ENCODE data around the gene GTF2H4. TPM values are rescaled to one million over a fixed set of nuclear protein-coding genes. Genes with fewer than 3 reads are reported as not detected.

Gene GTF2H4
- total and polyA plus RNA-seq, 7 donors, result 7.7 to 28.5 (median 12.6) TPM

DNA sequence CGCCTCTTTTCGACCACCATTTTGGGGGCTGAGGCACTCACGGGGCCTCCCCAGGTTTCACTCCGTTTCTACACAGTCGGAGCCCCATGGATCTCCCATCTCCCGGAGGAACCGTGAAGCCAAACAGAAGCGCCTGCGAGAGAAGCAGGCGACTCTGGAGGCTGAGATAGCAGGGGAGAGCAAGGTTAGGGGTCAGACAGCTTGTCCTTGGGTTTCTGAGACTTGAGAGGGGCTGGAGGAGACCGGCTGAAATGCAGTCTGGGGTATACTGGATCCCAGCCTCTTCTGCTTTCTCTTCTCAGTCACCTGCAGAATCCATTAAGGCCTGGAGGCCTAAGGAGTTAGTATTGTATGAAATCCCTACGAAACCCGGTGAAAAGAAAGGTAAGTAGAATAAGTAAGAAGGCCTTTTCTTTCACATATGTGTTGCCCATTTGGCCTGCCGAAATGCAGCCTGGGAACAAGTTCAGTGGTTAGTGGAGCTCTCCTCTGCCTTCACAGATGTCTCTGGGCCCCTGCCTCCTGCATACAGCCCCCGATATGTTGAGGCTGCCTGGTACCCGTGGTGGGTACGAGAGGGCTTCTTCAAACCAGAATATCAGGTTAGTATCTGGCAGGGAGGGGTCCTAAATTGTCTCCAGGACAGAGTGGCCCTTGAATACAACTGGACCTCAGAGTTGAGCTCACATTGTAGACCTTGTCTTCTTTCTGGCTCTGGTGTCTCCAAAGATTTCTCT, 7.0 kb downstream of the GTF2H4 start:
- Histone ChIP-seq H3K27me3 (no peaks in the 10 kb centered on the region), H3K4me3 (peak overlapping the region; percentile 46 to 65 (median 56)), H3K9me3 (no peaks in the 10 kb centered on the region), H3K4me1 (peaks cover 0 to 25% (median 21%) of the 10 kb centered on the region in 4 donors), H3K36me3 (peaks cover 7 to 59% (median 23%) of the 10 kb centered on the region in 4 donors), H3K27ac (peak overlapping the region; percentile 91 to 95 (median 92))
- intact Hi-C loops (cut with DNase I), result loop anchor here (1.0 to 2.0 kb wide), 3 partner anchors 38 to 158 kb away; no protein-coding TSS in a partner anchor
- WGBS, 2 donors, result 23 to 59% methylated on average over 17 of the region's 17 CpGs
- no peak for DNase-seq
- TF ChIP-seq EP300 (IDR thresholded peaks at IDR 0.05), result no peak
- no peak for TF ChIP-seq CTCF (IDR thresholded peaks at IDR 0.05)
- TF ChIP-seq POLR2AphosphoS5 (IDR thresholded peaks at IDR 0.05), result no peak
- TF ChIP-seq POLR2A (IDR thresholded peaks at IDR 0.05), result no peak

GRCh38 chr6:30915591-30915946, 7.6 kb downstream of the GTF2H4 start:
- Histone ChIP-seq H3K4me1 (peaks cover 0 to 25% (median 21%) of the 10 kb centered on the region in 4 donors), H3K9me3 (no peaks in the 10 kb centered on the region), H3K36me3 (peaks cover 10 to 59% (median 23%) of the 10 kb centered on the region in 4 donors), H3K27me3 (no peaks in the 10 kb centered on the region), H3K27ac (peak overlapping the region; percentile 91 to 95 (median 92)), H3K4me3 (no peak overlapping the region)
- 34 to 36% methylated on average over 5 of the region's 5 CpGs for WGBS, 2 donors
- DNase-seq, result no peak
- TF ChIP-seq EP300 (IDR thresholded peaks at IDR 0.05) (no peak), CTCF (IDR thresholded peaks at IDR 0.05) (peak; percentile 52 to 72 (median 56)), POLR2A (IDR thresholded peaks at IDR 0.05) (no peak), POLR2AphosphoS5 (IDR thresholded peaks at IDR 0.05) (no peak)
- intact Hi-C loops (cut with DNase I), result loop anchor here (2.0 kb wide), 2 partner anchors 39 to 157 kb away; no protein-coding TSS in a partner anchor

DNA sequence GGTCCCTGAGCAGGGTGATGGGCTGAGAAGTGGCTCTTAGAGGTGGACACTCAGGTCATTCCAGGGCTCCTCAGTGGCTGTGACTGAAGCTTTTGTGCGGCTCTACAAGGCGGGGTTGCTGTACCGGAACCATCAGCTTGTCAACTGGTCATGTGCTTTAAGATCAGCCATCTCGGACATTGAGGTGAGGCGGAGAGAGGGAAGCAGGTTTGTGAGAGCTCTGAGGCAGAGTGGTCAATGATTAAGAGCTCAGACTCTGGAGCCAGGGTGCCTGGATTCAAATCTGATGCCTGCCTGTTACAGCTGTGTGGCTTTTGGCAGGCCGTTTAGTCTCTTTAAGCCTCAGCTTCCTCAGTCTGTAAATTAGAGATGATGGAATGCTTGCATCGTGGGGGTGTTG, 9.0 kb downstream of the GTF2H4 start:
- Histone ChIP-seq H3K4me3 (no peak overlapping the region), H3K27ac (no peak overlapping the region), H3K9me3 (no peaks in the 10 kb centered on the region), H3K36me3 (peaks cover 9 to 59% (median 26%) of the 10 kb centered on the region in 4 donors), H3K27me3 (no peaks in the 10 kb centered on the region), H3K4me1 (peaks cover 0 to 25% (median 21%) of the 10 kb centered on the region in 4 donors)
- no peak for TF ChIP-seq POLR2A (IDR thresholded peaks at IDR 0.05)
- no peak for TF ChIP-seq CTCF (IDR thresholded peaks at IDR 0.05)
- TF ChIP-seq POLR2AphosphoS5 (IDR thresholded peaks at IDR 0.05), result no peak
- TF ChIP-seq EP300 (IDR thresholded peaks at IDR 0.05), result no peak
- WGBS, 2 donors, result 92 to 94% methylated on average over 7 of the region's 7 CpGs
- intact Hi-C loops (cut with DNase I), result no loop called here
- no peak for DNase-seq

- no peaks in the 10 kb centered on the region for H3K9me3 ChIP-seq
- 89 to 93% methylated on average over 8 of the region's 8 CpGs for WGBS, 2 donors
- H3K4me3 ChIP-seq, result no peak overlapping the region
- H3K27me3 ChIP-seq, result no peaks in the 10 kb centered on the region
- H3K36me3 ChIP-seq, result peaks cover 9 to 59% (median 31%) of the 10 kb centered on the region in 4 donors
- no peak overlapping the region for H3K27ac ChIP-seq
- TF ChIP-seq POLR2AphosphoS5 (IDR thresholded peaks at IDR 0.05) (no peak), CTCF (IDR thresholded peaks at IDR 0.05) (no peak), POLR2A (IDR thresholded peaks at IDR 0.05) (no peak), EP300 (IDR thresholded peaks at IDR 0.05) (no peak)
- peaks cover 0 to 25% (median 21%) of the 10 kb centered on the region in 4 donors for H3K4me1 ChIP-seq
- DNase-seq, result no peak
- intact Hi-C loops (cut with DNase I), result no loop called here
Measured at GRCh38 chr6:30917487-30917886, 9.5 kb downstream of the GTF2H4 start.
